Uterus (tissue), 2 donors: Measurements from ENCODE around the gene MAVS.

Source experiments
- CTCF ChIP-seq, 4 experiments: fragments of 200-600 bp in 2 of 4; fragments of 450-650 bp in 2 of 4; sonication (generic) in 2 of 4; IDR thresholded peaks; one replicate each; pipeline ENCODE4 v1.5.1; 2016 to 2019; ENCODE audit warnings: antibody characterized with exemption in 4 of 4, mild to moderate bottlenecking in 2 of 4, moderate library complexity in 1 of 4
- POLR2A ChIP-seq, 2 donors: fragments of 450-650 bp; IDR thresholded peaks; one replicate each; pipeline ENCODE4 v1.6.1; 2016; ENCODE audit warnings: antibody characterized with exemption in 2 of 2, mild to moderate bottlenecking in 1 of 2, moderate library complexity in 1 of 2

GRCh38 chr20:3814928-3815495 lies 31.6 kb upstream of the MAVS start:
- TF ChIP-seq CTCF (IDR thresholded peaks at IDR 0.05) (no peak), POLR2A (IDR thresholded peaks at IDR 0.05) (no peak)
